Panc1 (cell line): Measurements from ENCODE around the gene LIMCH1. TPM values are rescaled to one million over a fixed set of nuclear protein-coding genes. Genes with fewer than 3 reads are reported as not detected.

Source experiments
- ATAC-seq: fragments of 200-7000 bp; cut with Tn5 transposase; 2 replicates; pipeline ENCODE4 v1.9.1; 2020; ENCODE audit warnings: mild to moderate bottlenecking, moderate library complexity
- BruUV-seq: library from RNA; stranded (reverse); fragments of 400-500 nt; replicated peaks from 2 replicates; lab custom pipeline; 2021; lab: Mats Ljungman, UMichigan
- CTCF ChIA-PET: fragments of 300-600 bp; sonication (Branson Sonifier 250); formaldehyde crosslinking; loops from one replicate; lab custom pipeline; 2022; ENCODE audit warnings: antibody characterized with exemption; lab: Charles Lee
- POLR2A ChIA-PET: fragments of 300-600 bp; sonication (Branson Sonifier 250); formaldehyde crosslinking; loops from one replicate; lab custom pipeline; 2022; ENCODE audit warnings: antibody characterized with exemption; lab: Charles Lee
- DNase-seq: peaks from one replicate; pipeline ENCODE4 v3.0.0-alpha.2; 2010; ENCODE audit warnings: low read depth, low spot score
- H3K27ac ChIP-seq: 2 replicates; pipeline ENCODE4 v1.5.1; 2011; ENCODE audit warnings: mild to moderate bottlenecking, low read length, inconsistent platforms
- H3K27me3 ChIP-seq: fragments of 200-500 bp; sonication (Bioruptor generic); 2 replicates; pipeline ENCODE4 v1.6.0; 2014; ENCODE audit warnings: low read length, inconsistent platforms; ENCODE audit not compliant: control insufficient read depth, insufficient read depth
- H3K36me3 ChIP-seq: fragments of 200-500 bp; sonication (Bioruptor generic); 2 replicates; pipeline ENCODE4 v1.5.1; 2014; ENCODE audit warnings: inconsistent platforms, mild to moderate bottlenecking, low read length, moderate library complexity; ENCODE audit not compliant: control insufficient read depth, insufficient read depth
- H3K4me1 ChIP-seq: 2 replicates; pipeline ENCODE4 v1.5.1; 2011; ENCODE audit warnings: inconsistent platforms, mild to moderate bottlenecking, low read length, moderate library complexity; ENCODE audit not compliant: control insufficient read depth, insufficient read depth
- H3K4me3 ChIP-seq, 2 experiments: 2 replicates each; pipeline ENCODE4 v1.5.1; 2011 to 2012; ENCODE audit warnings: low read depth in 2 of 2, low read length in 2 of 2, mild to moderate bottlenecking in 2 of 2, inconsistent platforms in 1 of 2, moderate library complexity in 1 of 2
- H3K9me3 ChIP-seq: fragments of 200-500 bp; sonication (Bioruptor generic); 2 replicates; pipeline ENCODE4 v1.5.1; 2014; ENCODE audit warnings: low read depth, mild to moderate bottlenecking, inconsistent platforms, low read length, moderate library complexity; ENCODE audit not compliant: control insufficient read depth, insufficient read depth
- CTCF ChIP-seq: fragments of 450-650 bp; IDR thresholded peaks from 2 replicates; pipeline ENCODE4 v1.5.1; 2017; ENCODE audit warnings: mild to moderate bottlenecking
- POLR2AphosphoS5 ChIP-seq: IDR thresholded peaks from 2 replicates; pipeline ENCODE4 v1.6.1; 2012; ENCODE audit warnings: mild to moderate bottlenecking, low read depth, low read length, moderate library complexity
- REST ChIP-seq, 2 experiments: IDR thresholded peaks; 2 replicates each; pipeline ENCODE4 v1.6.1; 2011 to 2012; ENCODE audit warnings: low read depth in 2 of 2, control low read depth in 1 of 2, low read length in 1 of 2, mild to moderate bottlenecking in 1 of 2, moderate library complexity in 1 of 2; ENCODE audit not compliant: insufficient read depth in 1 of 2
- SIN3A ChIP-seq: IDR thresholded peaks from 2 replicates; pipeline ENCODE4 v1.6.1; 2012; ENCODE audit warnings: low read depth, mild to moderate bottlenecking, low read length, moderate library complexity, borderline replicate concordance; ENCODE audit not compliant: insufficient read depth
- TCF7L2 ChIP-seq: IDR thresholded peaks from 2 replicates; pipeline ENCODE4 v1.6.1; 2011; ENCODE audit warnings: mild to moderate bottlenecking, low read depth, low read length, inconsistent platforms
- in situ Hi-C: cut with HindIII; loops from 2 replicates; pipeline ENCODE4 v1.10.0; 2016; ENCODE audit warnings: low sequenced_read_pairs, low pct_unique_long_range_greater_than_20kb
- intact Hi-C: fragments of 100-400 bp; cut with micrococcal nuclease; formaldehyde crosslinking; loops from one replicate; pipeline ENCODE4 v1.10.0; 2022; ENCODE audit not compliant: unreplicated experiment
- total RNA-seq: library from RNA; stranded (reverse); gene quantifications from one replicate; pipeline ENCODE4 v1.2.1, GENCODE V29; 2021; ENCODE audit not compliant: unreplicated experiment

Gene LIMCH1
- total RNA-seq, 1 experiment from 2014 or later = 3.3 TPM

GRCh38 chr4:41504167-41504818 lies 33.7 kb upstream of the LIMCH1 start:
- H3K36me3 ChIP-seq = no peaks in the 10 kb centered on the region
- H3K4me1 ChIP-seq = no peaks in the 10 kb centered on the region
- ChIA-PET POLR2A (no interaction called here), CTCF (no interaction called here)
- no peak overlapping the region for H3K27ac ChIP-seq
- no peaks in the 10 kb centered on the region for H3K27me3 ChIP-seq
- DNase-seq = no peak
- no peak for TF ChIP-seq SIN3A
- no peak for TF ChIP-seq CTCF
- TF ChIP-seq TCF7L2 = no peak
- no peak for TF ChIP-seq POLR2AphosphoS5
- TF ChIP-seq REST (IDR thresholded peaks at IDR 0.05; ENCODE audit: insufficient read depth in 1 of 2, low read depth in 2 of 2, low read length in 1 of 2) = no peak
- H3K4me3 ChIP-seq = no peak overlapping the region
- no TSS peak for BruUV-seq
- in situ Hi-C loops (no loop called here), intact Hi-C loops (no loop called here)
- ATAC-seq = no peak
- no peaks in the 10 kb centered on the region for H3K9me3 ChIP-seq

- H3K4me3 ChIP-seq = no peak overlapping the region
- intact Hi-C loops (no loop called here), in situ Hi-C loops (no loop called here)
- ATAC-seq (no peak), DNase-seq (no peak)
- no peaks in the 10 kb centered on the region for H3K4me1 ChIP-seq
- ChIA-PET POLR2A (no interaction called here), CTCF (no interaction called here)
- BruUV-seq = no TSS peak
- TF ChIP-seq CTCF (no peak), POLR2AphosphoS5 (no peak), REST (IDR thresholded peaks at IDR 0.05; ENCODE audit: insufficient read depth in 1 of 2, low read depth in 2 of 2, low read length in 1 of 2) (no peak), TCF7L2 (no peak), SIN3A (no peak)
- no peaks in the 10 kb centered on the region for H3K9me3 ChIP-seq
- H3K27ac ChIP-seq = no peak overlapping the region
- no peaks in the 10 kb centered on the region for H3K27me3 ChIP-seq
- H3K36me3 ChIP-seq = no peaks in the 10 kb centered on the region
Measured at GRCh38 chr4:41505161-41505661, 32.7 kb upstream of the LIMCH1 start.
